K562 (cell line): ENCODE data around the gene ADAR. TPM values are rescaled to one million over a fixed set of nuclear protein-coding genes. Genes with fewer than 3 reads are reported as not detected.

Experiments
- REST ChIP-seq, 2 experiments: fragments of 450-650 bp; formaldehyde crosslinking in 1 of 2; IDR thresholded peaks; 2 replicates each; pipeline versions ENCODE4 v1.4.0 to v1.6.1; 2014 to 2020; ENCODE audit warnings: mild to moderate bottlenecking in 2 of 2, borderline replicate concordance in 1 of 2, low read depth in 1 of 2
- STAG1 ChIP-seq: sonication (generic); formaldehyde crosslinking; IDR thresholded peaks from 2 replicates; pipeline ENCODE4 v1.5.0; 2020; ENCODE audit warnings: missing genetic modification reagents, borderline replicate concordance
- polyA plus RNA-seq, 8 experiments: library from polyadenylated mRNA; depleted of rRNA in 4 of 8; stranded (reverse) in 5 of 8; unstranded in 3 of 8; fragments of >200 nt; fragmentation: Nextera tagmentation in 2 of 8; fragmentation: Illumina TruSeq in 1 of 8; extraction: Ambion mirVana in 2 of 8; extraction: Trizol in 1 of 8; gene quantifications; 2 replicates each; pipeline versions ENCODE4 v1.2.1 to v1.2.3, GENCODE V29; 2011 to 2014; ENCODE audit warnings: inconsistent platforms in 1 of 8, missing spikeins in 1 of 8
- total RNA-seq, 7 experiments: library from RNA; depleted of rRNA in 6 of 7; stranded (reverse); fragments of >200 nt in 6 of 7; fragmentation: Illumina TruSeq in 2 of 7; extraction: Trizol in 2 of 7; gene quantifications; 2 replicates each; pipeline versions ENCODE4 v1.2.1 to v1.2.3, GENCODE V29; 2011 to 2021; ENCODE audit warnings: low replicate concordance in 1 of 7

ADAR gene
- total and polyA plus RNA-seq, 9 of the 15 experiments (the other 6 are each of a cell fraction or from before 2014, with no cell fraction given) = 30.1 to 123 (median 60.2) TPM

GRCh38 chr1:154533952-154534844, 73.8 kb downstream of the ADAR start (continued):
- peak; percentile 63; the same call in 1 of the 2 replicates for TF ChIP-seq REST (IDR thresholded peaks at IDR 0.05; ENCODE audit: borderline replicate concordance)
- TF ChIP-seq REST (CRISPR knock-in tag; IDR thresholded peaks at IDR 0.05; ENCODE audit: low read depth) = no peak
- TF ChIP-seq STAG1 (CRISPR knock-in tag) = peak; percentile 60; the same call in 1 of the 2 replicates

Other genes starting within 250 kb of the ADAR start
- 0.05 and 0.37 TPM in 2 replicates for gene IL6R, start 202.8 kb downstream of the ADAR start, total RNA-seq (2014; rRNA removed)
- 0.03 and 0.11 TPM in 2 replicates for gene IL6R, start 202.8 kb downstream of the ADAR start, total RNA-seq (2014; rRNA removed; fragmentation: Illumina TruSeq; extraction: Trizol)
- 0.07 and 0.19 TPM in 2 replicates for gene IL6R, start 202.8 kb downstream of the ADAR start, total RNA-seq (2015; rRNA removed; fragmentation: Illumina TruSeq; extraction: Trizol)
- gene IL6R, start 202.8 kb downstream of the ADAR start, total RNA-seq (2021) = 0.24 and 0.47 TPM in 2 replicates
- 0.25 and 0.83 TPM in 2 replicates for gene IL6R, start 202.8 kb downstream of the ADAR start, polyA plus RNA-seq (2011; rRNA removed)
- gene IL6R, start 202.8 kb downstream of the ADAR start, polyA plus RNA-seq (2014; fragmentation: Illumina TruSeq; extraction: Trizol) = 0.09 and 0.40 TPM in 2 replicates
- gene IL6R, start 202.8 kb downstream of the ADAR start, polyA plus RNA-seq (2014; fragmentation: Nextera tagmentation; extraction: Ambion mirVana) = not detected
- gene IL6R, start 202.8 kb downstream of the ADAR start, polyA plus RNA-seq (2014; rRNA removed) = 0.03 and 1.1 TPM in 2 replicates
- gene TDRD10, start 106.0 kb downstream of the ADAR start, total RNA-seq (2014; rRNA removed) = not detected in 2 replicates
- not detected in 2 replicates for gene TDRD10, start 106.0 kb downstream of the ADAR start, total RNA-seq (2014; rRNA removed; fragmentation: Illumina TruSeq; extraction: Trizol)
- gene TDRD10, start 106.0 kb downstream of the ADAR start, total RNA-seq (2015; rRNA removed; fragmentation: Illumina TruSeq; extraction: Trizol) = not detected in 2 replicates
- gene TDRD10, start 106.0 kb downstream of the ADAR start, total RNA-seq (2021) = not detected in 2 replicates
- gene TDRD10, start 106.0 kb downstream of the ADAR start, polyA plus RNA-seq (2011; rRNA removed) = not detected in 2 replicates
- gene TDRD10, start 106.0 kb downstream of the ADAR start, polyA plus RNA-seq (2014; fragmentation: Illumina TruSeq; extraction: Trizol) = not detected in 2 replicates
- gene TDRD10, start 106.0 kb downstream of the ADAR start, polyA plus RNA-seq (2014; fragmentation: Nextera tagmentation; extraction: Ambion mirVana) = not detected
- not detected in 2 replicates for gene TDRD10, start 106.0 kb downstream of the ADAR start, polyA plus RNA-seq (2014; rRNA removed)
- 0.04 and 0.05 TPM in 2 replicates for gene SHE, start 105.8 kb downstream of the ADAR start, total RNA-seq (2014; rRNA removed)
- gene SHE, start 105.8 kb downstream of the ADAR start, total RNA-seq (2014; rRNA removed; fragmentation: Illumina TruSeq; extraction: Trizol) = not detected in 2 replicates
- not detected in 2 replicates for gene SHE, start 105.8 kb downstream of the ADAR start, total RNA-seq (2015; rRNA removed; fragmentation: Illumina TruSeq; extraction: Trizol)
- gene SHE, start 105.8 kb downstream of the ADAR start, total RNA-seq (2021) = not detected in 2 replicates
- not detected in 2 replicates for gene SHE, start 105.8 kb downstream of the ADAR start, polyA plus RNA-seq (2011; rRNA removed)
- gene SHE, start 105.8 kb downstream of the ADAR start, polyA plus RNA-seq (2014; fragmentation: Illumina TruSeq; extraction: Trizol) = not detected in 2 replicates
- not detected for gene SHE, start 105.8 kb downstream of the ADAR start, polyA plus RNA-seq (2014; fragmentation: Nextera tagmentation; extraction: Ambion mirVana)
- 0.01 TPM in 1 of 2 replicates, not detected in the other for gene SHE, start 105.8 kb downstream of the ADAR start, polyA plus RNA-seq (2014; rRNA removed)
- gene UBE2Q1, start 49.5 kb downstream of the ADAR start, total RNA-seq (2014; rRNA removed) = 21.6 and 25.2 TPM in 2 replicates
- gene UBE2Q1, start 49.5 kb downstream of the ADAR start, total RNA-seq (2014; rRNA removed; fragmentation: Illumina TruSeq; extraction: Trizol) = 28.5 and 32.1 TPM in 2 replicates
- gene UBE2Q1, start 49.5 kb downstream of the ADAR start, total RNA-seq (2015; rRNA removed; fragmentation: Illumina TruSeq; extraction: Trizol) = 31.6 and 33.2 TPM in 2 replicates
- 58.8 and 62.4 TPM in 2 replicates for gene UBE2Q1, start 49.5 kb downstream of the ADAR start, total RNA-seq (2021)
- gene UBE2Q1, start 49.5 kb downstream of the ADAR start, polyA plus RNA-seq (2011; rRNA removed) = 14.2 and 17.7 TPM in 2 replicates
- gene UBE2Q1, start 49.5 kb downstream of the ADAR start, polyA plus RNA-seq (2014; fragmentation: Illumina TruSeq; extraction: Trizol) = 39.0 and 48.3 TPM in 2 replicates
- 10 to 100 TPM in 1 of 2 experiments, 1 to 10 TPM in 1; 8.0 to 10.6 TPM for gene UBE2Q1, start 49.5 kb downstream of the ADAR start, polyA plus RNA-seq (2014; fragmentation: Nextera tagmentation; extraction: Ambion mirVana)
- 17.9 and 27.6 TPM in 2 replicates for gene UBE2Q1, start 49.5 kb downstream of the ADAR start, polyA plus RNA-seq (2014; rRNA removed)
- gene CHRNB2, start 40.4 kb downstream of the ADAR start, total RNA-seq (2014; rRNA removed) = not detected in 2 replicates
- not detected in 2 replicates for gene CHRNB2, start 40.4 kb downstream of the ADAR start, total RNA-seq (2014; rRNA removed; fragmentation: Illumina TruSeq; extraction: Trizol)
- gene CHRNB2, start 40.4 kb downstream of the ADAR start, total RNA-seq (2015; rRNA removed; fragmentation: Illumina TruSeq; extraction: Trizol) = not detected in 2 replicates
- not detected in 2 replicates for gene CHRNB2, start 40.4 kb downstream of the ADAR start, total RNA-seq (2021)
- not detected in 2 replicates for gene CHRNB2, start 40.4 kb downstream of the ADAR start, polyA plus RNA-seq (2011; rRNA removed)
- not detected in 2 replicates for gene CHRNB2, start 40.4 kb downstream of the ADAR start, polyA plus RNA-seq (2014; fragmentation: Illumina TruSeq; extraction: Trizol)
- gene CHRNB2, start 40.4 kb downstream of the ADAR start, polyA plus RNA-seq (2014; fragmentation: Nextera tagmentation; extraction: Ambion mirVana) = under 1 TPM in 1 of 2 experiments, not detected in 1; 0.01 TPM
- not detected in 2 replicates for gene CHRNB2, start 40.4 kb downstream of the ADAR start, polyA plus RNA-seq (2014; rRNA removed)